Glomerular endothelial cell (primary cell): ENCODE measurements around the gene EFCAB12. TPM values are rescaled to one million over a fixed set of nuclear protein-coding genes. Genes with fewer than 3 reads are reported as not detected.

ENCODE experiments used
- DNase-seq: peaks from one replicate; pipeline ENCODE4 v3.0.0-alpha.2; 2011; ENCODE audit warnings: low read depth, low spot score; ENCODE audit errors: extremely low read depth
- total RNA-seq: library from RNA; depleted of rRNA; stranded (reverse); fragments of >200 nt; gene quantifications from 2 replicates; pipeline ENCODE4 v1.2.3, GENCODE V29; 2015

Gene EFCAB12
- total RNA-seq, 1 donor from 2014 or later = 0.12 TPM

DNA sequence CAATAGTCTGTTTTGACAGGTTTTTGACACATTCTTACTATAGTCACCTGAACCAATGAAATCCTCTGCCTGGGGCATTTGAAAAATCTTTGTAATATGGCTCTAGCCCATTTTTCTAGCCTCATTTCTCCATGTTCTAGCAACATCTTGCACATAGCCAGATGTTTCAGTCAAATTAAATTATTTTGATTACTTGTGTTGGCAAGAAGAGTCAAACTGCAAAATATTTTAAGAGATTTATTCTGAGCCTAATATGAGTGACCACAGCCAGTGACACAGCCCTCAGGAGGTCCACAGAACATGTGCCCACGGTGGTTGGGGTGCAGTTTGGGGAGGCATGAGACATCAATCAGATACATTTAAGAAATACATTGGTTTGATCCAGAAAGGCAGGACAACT is 18.5 kb upstream of the EFCAB12 start:
- DNase-seq = no peak

DNA sequence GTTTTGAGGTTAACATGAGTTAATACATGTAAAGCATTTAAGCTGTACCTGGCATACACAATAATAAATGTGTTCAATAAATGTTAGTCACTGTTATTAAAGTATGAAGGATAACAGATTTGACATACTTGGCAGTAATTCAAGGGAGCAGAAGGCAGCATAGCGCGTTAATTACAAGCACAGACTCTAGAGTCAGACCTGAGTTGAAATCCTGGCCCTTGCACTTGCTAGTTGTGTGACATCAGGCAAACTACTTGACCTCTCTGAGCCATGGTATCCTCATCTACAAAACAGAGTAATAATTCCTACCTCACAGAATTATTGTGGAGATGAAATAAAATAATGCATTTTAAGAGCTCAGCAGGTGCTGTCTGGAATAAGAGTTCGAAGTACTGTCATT is 17.0 kb upstream of the EFCAB12 start:
- no peak for DNase-seq

DNA sequence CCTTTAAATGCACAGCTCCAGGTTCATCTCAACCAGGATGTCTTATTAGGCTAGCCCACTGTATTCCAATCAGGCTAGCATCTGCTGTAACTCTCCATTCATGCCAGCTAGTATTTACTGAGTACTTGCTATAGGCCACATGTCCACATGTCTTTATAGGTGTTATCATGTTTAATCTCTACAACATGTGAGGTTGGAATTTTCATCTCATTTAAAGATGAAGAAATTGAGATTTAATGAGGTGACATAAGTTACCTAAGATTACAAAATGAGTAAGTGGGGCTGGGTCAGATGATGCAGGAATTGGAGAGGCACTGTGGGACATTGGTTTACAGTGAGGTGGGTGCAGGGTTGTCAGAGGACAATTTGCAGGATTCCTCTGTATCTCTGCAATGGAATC is 14.5 kb upstream of the EFCAB12 start:
- no peak for DNase-seq

DNA sequence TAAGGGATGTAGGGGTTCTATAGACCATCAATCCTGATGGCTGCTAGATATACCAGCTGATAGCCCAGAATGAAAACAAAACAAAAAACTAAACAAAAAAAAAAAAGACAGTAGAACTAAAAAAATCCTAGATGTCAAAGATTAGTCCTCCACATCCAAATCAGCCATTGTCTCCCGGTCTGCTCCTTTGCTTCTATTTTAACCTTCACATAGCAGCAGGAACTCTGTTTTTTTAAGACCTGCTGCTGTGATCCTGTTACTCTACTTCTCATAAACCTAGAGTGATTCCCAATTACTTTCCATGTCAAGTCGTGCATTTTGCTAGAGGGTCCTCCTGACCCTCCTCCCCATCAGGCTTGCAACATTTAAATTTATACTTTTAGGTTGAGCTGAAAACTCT is 14.1 kb upstream of the EFCAB12 start:
- no peak for DNase-seq

DNA sequence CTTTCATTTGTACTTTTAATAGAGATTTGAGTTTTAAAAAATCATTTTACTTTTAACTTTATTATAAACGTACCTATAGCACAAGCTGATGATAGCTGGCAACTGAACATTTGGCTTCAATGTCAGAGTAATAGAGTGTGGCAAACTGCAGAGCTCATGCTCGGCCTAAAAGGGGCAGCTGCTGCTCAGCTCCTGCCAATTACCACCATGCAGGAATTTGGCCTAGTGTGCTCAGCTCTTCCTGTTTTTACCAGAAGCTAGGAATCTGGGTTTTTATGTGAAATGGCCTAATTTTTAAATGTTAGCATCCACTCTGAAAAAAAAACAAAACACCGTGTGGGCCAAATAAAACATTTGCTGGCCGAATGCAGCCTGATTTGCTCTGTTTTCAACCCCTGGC is 13.3 kb upstream of the EFCAB12 start:
- DNase-seq = no peak

DNA sequence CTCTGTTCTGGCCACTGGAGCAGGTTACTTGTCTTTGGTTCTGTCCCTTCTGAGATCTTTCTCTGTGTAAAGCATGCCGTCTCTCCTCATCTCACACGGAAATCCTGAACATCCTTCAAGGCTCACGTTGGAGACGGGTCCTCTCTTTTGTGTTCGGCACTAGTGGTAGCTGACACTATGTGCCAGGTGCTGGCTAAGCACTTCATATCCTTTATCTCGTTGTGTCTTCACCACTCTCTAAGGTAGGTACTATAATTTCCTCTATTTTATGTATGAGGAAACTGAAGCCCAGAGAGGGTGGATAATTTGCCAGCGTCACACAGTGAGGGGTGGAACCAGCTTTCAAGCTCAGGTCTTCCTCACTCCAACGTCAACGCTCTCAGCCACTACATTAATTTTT is 12.8 kb upstream of the EFCAB12 start:
- no peak for DNase-seq

DNA sequence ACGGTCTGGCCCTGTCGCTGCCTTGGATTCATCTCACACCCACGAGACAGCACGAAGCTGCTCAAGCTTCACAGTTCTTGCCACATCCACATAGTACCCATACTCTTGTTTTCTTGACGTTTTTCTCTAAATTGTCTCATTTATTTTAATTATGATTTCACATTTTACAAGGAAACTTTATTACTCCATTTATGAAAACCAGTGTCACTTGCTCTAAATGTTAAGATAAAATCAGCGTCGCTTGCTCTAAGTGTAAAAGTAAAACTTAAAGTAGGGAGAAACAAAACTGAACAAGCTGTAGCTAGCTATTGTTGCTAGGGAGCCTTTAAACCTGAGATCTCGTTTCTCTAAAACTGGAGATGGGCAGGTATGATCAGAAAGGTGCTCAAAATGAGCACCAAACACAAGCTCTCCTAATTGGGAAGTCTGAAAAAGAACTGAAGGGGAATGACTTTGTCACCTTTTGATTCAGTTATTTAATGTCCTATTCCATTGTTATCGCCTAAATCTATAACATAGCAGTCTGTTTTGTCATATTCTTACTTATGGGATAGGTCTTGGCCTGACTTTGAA is 12.3 kb upstream of the EFCAB12 start:
- no peak for DNase-seq

DNA sequence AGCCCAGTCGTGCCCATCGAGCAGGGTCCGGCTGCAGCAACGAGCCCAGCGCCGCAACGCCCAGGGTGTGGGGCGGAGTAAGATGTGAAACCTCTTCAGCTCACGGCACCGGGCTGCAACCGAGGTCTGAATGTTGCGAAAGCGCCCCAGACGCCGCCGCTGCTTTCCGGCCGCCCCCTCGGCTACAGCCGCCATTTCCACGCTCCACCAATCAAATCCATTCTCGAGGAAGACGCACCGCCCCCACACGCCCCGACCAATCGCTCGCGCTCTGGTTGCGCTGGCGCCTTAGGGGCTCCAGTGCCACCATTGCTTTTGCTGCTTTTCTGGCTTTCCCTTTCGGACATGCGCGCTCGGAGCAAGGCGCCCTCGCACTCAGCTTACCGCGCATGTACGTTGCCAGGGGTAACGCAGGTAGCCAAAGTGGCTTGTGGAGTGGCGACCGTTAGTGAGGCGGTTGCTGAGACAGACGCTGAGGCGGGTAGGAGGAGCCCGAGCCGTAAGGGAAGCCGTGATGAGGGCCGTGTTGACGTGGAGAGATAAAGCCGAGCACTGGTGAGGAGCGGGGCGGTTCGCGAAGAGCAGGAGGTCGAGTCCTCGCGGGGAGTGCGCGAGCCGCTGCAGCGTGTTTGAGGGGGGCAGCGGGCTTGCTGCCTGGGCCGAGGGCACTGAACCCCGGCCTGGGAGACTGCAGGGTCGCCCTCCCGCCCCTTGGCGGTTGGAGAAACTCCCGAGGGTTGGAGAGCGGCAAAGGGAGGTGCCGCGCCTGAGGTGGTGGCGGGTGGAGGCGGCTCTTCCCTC is 11.6 kb upstream of the EFCAB12 start, which contains the start of the genes IFT122 and MBD4:
Gene IFT122 (plus strand): TSS at position 408 of the 801 bp plus-strand sequence. CDS start 107 bp downstream, at position 515.
Gene MBD4 (minus strand): TSS at position 132 of the 801 bp plus-strand sequence. CDS start 115 bp downstream, at position 17.
- peak; percentile 94 for DNase-seq

DNA sequence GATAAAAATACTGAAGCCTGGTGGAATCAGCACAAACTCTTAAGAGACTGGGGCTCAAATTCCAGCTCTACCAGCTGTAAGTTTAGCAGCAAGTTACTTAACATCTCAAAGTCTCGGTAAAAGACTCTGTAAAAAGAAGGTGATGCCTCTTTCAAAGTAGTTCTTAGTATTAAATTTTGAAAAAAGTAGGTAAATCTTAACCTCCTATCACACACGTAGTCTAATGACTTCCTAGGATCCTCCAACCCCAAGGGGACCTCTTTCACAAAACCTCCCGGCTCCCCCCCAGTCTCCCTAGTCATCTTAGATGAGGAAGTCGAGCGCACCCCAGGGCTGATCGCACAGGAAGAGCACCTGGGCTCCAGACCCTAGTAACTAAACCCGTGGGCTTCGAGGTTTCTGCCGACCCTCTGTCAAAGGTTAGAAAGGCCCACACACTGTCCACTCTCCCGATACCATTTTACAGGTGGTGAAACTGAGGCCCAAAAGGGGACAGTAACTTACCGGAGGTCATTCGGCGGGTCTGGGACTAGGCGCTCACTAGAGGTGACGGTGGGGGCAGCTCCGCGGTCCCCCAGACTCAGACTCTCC is 10.9 kb upstream of the EFCAB12 start:
- no peak for DNase-seq

DNA sequence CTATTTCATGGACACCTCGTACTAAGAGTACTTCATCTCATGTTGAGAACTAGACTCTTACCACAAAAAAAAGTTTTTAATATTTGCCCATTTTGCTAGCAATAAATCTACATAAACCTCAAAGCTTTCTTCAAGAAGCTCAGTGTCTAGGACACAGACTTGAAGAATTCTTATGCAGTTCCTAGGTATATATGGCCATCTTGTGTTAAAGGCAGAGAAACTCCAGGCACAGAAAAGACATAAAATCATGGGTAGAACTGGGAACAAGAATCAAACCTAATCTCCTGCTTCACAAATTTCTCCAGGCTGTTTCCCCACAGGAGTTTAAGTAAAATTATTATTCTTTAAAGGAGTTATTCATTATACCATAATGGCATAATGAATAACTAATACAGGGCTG is 6.9 kb upstream of the EFCAB12 start:
- DNase-seq = no peak

DNA sequence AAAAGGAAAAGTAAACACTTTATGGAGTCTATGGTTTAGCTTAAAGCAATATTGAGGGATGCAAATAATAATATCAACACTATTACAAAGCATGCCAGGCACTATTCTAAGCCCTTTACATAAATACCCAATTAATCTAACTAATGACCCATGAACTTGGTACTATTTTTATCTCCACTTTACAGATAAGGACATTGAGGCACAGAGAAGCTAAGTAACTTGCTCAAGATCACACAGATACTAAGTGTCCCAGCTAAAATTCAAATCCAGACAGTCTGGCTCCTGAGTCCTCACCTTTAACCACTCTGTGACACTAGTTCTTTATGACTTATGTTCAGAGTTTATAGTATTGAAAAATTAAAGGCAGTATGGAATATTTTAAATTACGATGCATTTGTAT is 5.7 kb upstream of the EFCAB12 start:
- no peak for DNase-seq

DNA sequence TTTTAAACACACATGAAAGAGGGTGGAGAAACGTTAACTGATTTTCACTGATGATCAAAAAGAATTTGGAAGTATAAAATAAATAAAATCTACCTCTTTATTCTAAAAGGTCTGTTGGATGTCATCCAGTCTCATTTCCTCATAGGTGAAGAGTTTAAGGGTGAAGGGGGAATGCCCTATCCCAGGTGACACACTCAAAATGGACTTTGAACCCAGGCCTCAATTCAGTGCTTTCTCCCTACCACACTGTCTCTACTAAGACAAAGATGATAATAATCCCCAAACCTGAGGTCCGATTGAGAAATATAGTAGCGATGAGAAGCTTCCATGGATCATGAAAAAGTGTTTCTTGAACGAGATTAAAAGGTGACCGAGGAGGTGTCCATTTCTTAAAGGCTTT is 5.1 kb upstream of the EFCAB12 start:
- no peak for DNase-seq

DNA sequence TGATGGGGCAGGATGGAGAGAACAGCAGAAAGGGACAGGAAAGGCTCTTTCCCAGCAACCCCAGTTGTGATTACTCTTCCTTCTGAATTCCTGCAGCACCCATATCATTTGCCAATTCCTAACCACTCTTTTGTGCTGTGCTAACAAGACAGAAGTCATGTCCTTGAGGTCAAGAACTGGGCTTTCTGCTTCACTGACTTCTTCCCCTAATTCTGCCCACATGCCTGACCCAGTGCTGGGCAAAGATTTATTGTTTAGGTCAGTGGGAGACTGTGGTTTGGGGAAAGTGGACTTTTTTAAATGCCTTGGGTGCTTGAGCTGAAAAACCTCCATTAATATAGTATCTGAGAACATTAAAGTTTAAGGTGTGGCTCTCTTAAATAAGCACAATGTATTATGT is 4.2 kb upstream of the EFCAB12 start:
- DNase-seq = no peak

DNA sequence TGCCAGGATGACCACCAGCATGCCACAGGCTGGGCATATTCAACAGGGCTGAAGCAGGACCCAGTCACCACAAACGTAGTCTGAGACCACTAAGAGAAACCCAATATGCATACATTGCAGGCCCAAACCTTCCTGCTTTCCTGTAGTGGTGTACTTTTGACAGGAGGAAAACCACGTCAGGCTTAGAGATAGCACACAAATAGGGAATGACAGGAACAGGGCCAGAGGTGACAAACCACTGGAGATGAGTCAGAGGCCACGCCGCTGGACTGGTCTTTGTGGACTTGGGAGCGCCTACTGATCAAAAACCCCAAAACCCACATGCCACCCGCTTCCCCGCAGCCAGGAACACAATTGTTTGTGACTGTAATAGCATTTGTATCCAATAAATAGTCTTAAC is 3.6 kb upstream of the EFCAB12 start:
- DNase-seq = no peak

DNA sequence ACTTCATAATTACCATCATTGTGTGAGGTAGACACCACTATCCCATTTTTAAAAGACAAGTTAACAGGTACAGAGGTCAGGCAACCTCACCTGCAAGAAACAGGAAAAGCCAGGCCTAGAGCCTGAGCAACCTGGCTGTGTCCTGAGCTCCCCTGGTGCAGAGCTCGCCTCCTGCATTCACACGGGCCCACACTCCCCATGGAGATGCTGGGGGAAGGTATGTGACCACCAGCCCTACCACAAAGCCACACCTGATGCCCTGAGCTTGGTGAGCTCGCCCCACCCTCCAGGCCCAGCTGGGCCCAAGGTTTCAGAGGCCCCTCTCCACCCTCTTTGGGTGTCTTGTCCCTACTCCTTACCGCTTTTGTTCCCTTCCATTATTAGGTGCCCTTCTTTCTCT is 1.2 kb upstream of the EFCAB12 start:
- no peak for DNase-seq

DNA sequence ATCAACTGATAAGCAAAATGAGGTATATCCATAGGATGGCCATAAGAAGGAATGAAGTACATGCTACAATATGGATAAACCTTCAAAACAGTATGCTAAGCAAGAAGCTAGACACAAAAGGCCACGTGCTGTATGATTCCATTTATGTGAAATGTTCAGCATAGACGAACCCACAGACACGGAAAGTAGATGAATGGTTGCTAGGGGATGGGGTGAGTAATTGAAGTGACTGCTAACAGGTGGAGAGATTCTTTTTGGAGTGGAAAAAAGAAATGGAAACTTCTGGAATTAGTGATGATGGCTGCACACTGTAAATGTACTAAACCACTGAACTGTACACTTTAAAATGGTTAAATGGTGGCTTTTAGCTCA is 630 bp upstream of the EFCAB12 start:
- no peak for DNase-seq

DNA sequence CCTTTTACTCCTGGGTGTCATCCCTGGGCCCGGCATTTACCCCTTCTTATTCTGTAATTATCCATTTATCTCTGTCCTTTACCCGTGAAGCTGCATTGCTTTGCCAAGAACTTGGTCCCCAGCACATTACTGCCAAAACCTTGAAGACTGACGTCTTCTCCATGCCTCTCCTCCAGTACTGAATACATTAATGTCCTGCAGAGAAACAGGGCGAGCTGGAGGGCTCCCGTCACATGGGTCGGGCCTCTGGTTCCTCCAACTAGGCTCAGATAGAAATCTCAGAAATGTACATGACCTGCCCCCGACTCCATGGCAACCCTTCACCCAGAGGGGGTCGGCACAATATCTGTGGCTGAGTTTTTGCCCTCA is 445 bp downstream of the EFCAB12 start:
- no peak for DNase-seq

DNA sequence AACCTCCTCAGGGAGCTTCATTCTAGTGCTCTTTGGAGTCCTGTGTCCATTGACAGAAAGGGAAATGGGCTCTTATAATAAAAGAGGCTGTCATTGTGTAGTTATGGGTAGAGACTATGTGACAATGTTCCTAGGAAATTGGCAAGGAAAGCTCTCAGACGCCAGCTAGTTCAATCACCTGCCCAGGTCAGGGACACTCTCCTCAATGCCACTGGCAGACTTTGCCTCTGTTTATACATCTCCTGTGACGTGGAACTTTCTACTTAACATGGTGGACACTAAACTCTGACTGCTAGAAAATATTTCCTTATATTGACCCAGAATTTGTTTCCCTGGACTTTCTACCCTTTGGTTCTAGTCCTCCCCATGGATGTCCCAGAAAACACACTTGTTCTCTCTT is 2.8 kb downstream of the EFCAB12 start:
- no peak for DNase-seq

DNA sequence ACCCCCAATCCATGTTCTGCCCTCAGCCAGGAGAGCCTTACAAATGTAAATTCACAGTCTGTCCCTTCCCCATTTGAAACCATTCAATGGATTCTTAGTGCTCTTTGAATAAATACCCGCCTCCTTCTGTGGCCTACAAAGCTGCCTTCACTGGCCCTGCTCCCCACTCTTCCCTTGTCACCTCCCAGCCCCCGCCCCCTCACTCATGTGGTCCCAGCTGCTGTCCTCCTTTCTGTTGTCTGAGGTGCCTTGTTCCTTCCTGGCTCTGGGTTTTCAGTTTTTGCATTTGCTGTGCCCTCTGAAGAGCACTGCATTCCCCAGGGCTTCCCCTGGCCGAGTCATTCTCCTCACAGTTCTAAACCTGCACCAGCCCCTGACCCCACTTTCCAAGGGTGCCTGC is 3.2 kb downstream of the EFCAB12 start:
- no peak for DNase-seq

DNA sequence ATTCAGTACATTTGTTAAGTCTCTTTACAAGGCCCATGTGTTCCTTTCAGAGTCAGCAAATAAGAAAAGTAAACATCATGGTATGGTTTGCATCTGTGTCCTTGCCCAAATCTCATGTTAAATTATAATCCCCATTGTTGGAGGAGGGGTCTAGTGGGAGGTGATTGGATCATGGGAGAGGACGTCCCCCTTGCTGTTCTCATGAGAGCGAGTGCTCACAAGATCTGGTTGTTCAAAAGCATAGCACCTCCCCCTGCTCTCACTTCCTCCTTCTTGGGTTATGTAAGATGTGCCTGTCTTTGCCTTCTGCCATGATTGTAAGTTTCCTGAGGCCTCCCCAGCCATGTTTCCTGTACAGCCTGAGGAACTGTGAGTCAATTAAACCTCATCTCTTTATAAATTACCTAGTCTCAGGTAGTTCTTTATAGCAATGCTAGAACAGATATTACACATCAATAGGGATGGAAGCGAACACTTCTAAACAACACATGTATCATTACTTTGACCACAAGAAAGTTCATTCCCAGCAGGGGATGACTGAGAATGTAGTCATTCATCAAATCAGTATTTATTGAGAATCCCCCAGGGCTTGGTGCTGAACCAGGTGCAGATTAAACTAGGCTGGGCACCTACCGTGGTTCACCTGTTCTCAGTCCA is 4.1 kb downstream of the EFCAB12 start:
- DNase-seq = no peak

DNA sequence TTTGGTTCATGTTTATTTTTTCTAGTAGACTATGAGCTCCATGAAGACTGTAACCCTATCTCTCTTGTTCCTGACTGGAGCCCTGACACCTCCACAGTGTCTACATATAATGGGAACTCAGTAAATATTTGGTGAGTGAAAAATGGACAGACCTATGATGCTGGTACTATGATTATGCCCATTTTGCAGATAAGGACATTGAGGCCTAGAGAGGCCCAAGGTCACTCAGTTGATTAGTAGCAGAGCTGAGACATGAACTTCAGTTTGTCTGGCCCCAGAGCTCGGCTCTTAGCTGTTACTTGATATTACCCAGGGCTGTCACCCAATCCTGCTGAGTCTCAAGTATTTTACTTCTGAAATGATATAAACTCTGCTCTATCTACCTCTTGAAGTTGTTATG is 5.5 kb downstream of the EFCAB12 start:
- no peak for DNase-seq
